ENCODE measurements around the gene TGM3. TPM values are rescaled to one million over a fixed set of nuclear protein-coding genes. Genes with fewer than 3 reads are reported as not detected.

Gene TGM3
- total and polyA plus RNA-seq, 2 experiments from 2014 or later = 0.08 TPM; not detected in 1

- H3K4me1 ChIP-seq (ENCODE audit: insufficient read depth) = no peaks in the 10 kb centered on the region
- H3K79me2 ChIP-seq (replicated peaks; ENCODE audit: insufficient read depth) = no peaks in the 10 kb centered on the region
- H3K27me3 Mint-ChIP-seq (ENCODE audit: insufficient read depth, low read depth, poor library complexity) = peaks cover 2% of the 10 kb centered on the region
- no peaks in the 10 kb centered on the region for H3K9me2 ChIP-seq (ENCODE audit: insufficient read depth)
- ATAC-seq = no peak
- TF ChIP-seq POLR2AphosphoS5 (IDR thresholded peaks at IDR 0.05; ENCODE audit: low read depth) (no peak), ZNF114 (CRISPR knock-in tag; IDR thresholded peaks at IDR 0.05) (no peak), CREB1 (CRISPR knock-in tag; IDR thresholded peaks at IDR 0.05; ENCODE audit: low read depth) (no peak), ZNF331 (CRISPR knock-in tag; IDR thresholded peaks at IDR 0.05; ENCODE audit: low read depth) (no peak), ETS1 (IDR thresholded peaks at IDR 0.05) (no peak), STAT1 (IDR thresholded peaks at IDR 0.05; ENCODE audit: unreplicated experiment) (no peak), REST (IDR thresholded peaks at IDR 0.05; ENCODE audit: unreplicated experiment) (no peak), EZH2 (IDR thresholded peaks at IDR 0.05; ENCODE audit: low read depth, unreplicated experiment) (no peak), NANOG (IDR thresholded peaks at IDR 0.05; ENCODE audit: borderline replicate concordance) (no peak), EZH2phosphoT487 (IDR thresholded peaks at IDR 0.05; ENCODE audit: unreplicated experiment) (no peak), JUNB (IDR thresholded peaks at IDR 0.05; ENCODE audit: unreplicated experiment) (no peak)
- TF ChIP-seq, protein P1, sequence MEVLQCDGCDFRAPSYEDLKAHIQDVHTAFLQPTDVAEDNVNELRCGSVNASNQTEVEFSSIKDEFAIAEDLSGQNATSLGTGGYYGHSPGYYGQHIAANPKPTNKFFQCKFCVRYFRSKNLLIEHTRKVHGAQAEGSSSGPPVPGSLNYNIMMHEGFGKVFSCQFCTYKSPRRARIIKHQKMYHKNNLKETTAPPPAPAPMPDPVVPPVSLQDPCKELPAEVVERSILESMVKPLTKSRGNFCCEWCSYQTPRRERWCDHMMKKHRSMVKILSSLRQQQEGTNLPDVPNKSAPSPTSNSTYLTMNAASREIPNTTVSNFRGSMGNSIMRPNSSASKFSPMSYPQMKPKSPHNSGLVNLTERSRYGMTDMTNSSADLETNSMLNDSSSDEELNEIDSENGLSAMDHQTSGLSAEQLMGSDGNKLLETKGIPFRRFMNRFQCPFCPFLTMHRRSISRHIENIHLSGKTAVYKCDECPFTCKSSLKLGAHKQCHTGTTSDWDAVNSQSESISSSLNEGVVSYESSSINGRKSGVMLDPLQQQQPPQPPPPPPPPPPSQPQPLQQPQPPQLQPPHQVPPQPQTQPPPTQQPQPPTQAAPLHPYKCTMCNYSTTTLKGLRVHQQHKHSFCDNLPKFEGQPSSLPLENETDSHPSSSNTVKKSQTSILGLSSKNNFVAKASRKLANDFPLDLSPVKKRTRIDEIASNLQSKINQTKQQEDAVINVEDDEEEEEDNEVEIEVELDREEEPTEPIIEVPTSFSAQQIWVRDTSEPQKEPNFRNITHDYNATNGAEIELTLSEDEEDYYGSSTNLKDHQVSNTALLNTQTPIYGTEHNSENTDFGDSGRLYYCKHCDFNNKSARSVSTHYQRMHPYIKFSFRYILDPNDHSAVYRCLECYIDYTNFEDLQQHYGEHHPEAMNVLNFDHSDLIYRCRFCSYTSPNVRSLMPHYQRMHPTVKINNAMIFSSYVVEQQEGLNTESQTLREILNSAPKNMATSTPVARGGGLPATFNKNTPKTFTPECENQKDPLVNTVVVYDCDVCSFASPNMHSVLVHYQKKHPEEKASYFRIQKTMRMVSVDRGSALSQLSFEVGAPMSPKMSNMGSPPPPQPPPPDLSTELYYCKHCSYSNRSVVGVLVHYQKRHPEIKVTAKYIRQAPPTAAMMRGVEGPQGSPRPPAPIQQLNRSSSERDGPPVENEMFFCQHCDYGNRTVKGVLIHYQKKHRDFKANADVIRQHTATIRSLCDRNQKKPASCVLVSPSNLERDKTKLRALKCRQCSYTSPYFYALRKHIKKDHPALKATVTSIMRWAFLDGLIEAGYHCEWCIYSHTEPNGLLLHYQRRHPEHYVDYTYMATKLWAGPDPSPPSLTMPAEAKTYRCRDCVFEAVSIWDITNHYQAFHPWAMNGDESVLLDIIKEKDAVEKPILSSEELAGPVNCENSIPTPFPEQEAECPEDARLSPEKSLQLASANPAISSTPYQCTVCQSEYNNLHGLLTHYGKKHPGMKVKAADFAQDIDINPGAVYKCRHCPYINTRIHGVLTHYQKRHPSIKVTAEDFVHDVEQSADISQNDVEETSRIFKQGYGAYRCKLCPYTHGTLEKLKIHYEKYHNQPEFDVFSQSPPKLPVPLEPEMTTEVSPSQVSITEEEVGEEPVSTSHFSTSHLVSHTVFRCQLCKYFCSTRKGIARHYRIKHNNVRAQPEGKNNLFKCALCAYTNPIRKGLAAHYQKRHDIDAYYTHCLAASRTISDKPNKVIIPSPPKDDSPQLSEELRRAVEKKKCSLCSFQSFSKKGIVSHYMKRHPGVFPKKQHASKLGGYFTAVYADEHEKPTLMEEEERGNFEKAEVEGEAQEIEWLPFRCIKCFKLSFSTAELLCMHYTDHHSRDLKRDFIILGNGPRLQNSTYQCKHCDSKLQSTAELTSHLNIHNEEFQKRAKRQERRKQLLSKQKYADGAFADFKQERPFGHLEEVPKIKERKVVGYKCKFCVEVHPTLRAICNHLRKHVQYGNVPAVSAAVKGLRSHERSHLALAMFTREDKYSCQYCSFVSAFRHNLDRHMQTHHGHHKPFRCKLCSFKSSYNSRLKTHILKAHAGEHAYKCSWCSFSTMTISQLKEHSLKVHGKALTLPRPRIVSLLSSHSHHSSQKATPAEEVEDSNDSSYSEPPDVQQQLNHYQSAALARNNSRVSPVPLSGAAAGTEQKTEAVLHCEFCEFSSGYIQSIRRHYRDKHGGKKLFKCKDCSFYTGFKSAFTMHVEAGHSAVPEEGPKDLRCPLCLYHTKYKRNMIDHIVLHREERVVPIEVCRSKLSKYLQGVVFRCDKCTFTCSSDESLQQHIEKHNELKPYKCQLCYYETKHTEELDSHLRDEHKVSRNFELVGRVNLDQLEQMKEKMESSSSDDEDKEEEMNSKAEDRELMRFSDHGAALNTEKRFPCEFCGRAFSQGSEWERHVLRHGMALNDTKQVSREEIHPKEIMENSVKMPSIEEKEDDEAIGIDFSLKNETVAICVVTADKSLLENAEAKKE (CRISPR knock-in tag; IDR thresholded peaks at IDR 0.05) = no peak
- TF ChIP-seq, protein P2, sequence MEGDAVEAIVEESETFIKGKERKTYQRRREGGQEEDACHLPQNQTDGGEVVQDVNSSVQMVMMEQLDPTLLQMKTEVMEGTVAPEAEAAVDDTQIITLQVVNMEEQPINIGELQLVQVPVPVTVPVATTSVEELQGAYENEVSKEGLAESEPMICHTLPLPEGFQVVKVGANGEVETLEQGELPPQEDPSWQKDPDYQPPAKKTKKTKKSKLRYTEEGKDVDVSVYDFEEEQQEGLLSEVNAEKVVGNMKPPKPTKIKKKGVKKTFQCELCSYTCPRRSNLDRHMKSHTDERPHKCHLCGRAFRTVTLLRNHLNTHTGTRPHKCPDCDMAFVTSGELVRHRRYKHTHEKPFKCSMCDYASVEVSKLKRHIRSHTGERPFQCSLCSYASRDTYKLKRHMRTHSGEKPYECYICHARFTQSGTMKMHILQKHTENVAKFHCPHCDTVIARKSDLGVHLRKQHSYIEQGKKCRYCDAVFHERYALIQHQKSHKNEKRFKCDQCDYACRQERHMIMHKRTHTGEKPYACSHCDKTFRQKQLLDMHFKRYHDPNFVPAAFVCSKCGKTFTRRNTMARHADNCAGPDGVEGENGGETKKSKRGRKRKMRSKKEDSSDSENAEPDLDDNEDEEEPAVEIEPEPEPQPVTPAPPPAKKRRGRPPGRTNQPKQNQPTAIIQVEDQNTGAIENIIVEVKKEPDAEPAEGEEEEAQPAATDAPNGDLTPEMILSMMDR (conservative IDR thresholded peaks at IDR 0.05; ENCODE audit: low read depth in 2 of 2) = no peak
- no peak overlapping the region for H3K27ac ChIP-seq (ENCODE audit: low read depth)
- H3K4me3 Mint-ChIP-seq = no peak overlapping the region
- H3K36me3 Mint-ChIP-seq (ENCODE audit: low read depth) = no peaks in the 10 kb centered on the region
- H3K4me2 ChIP-seq = no peak overlapping the region
- no peak for DNase-seq (ENCODE audit: low spot score)
- H3K4me3 ChIP-seq = no peak overlapping the region
- H2AFZ ChIP-seq = no peak overlapping the region
- no peaks in the 10 kb centered on the region for H3K36me3 ChIP-seq (ENCODE audit: insufficient read depth)
- no peaks in the 10 kb centered on the region for H3F3A ChIP-seq (replicated peaks; ENCODE audit: low read depth)
- H3K27ac Mint-ChIP-seq = no peak overlapping the region
- no peaks in the 10 kb centered on the region for H3K27me3 ChIP-seq (ENCODE audit: insufficient read depth)
- H3K4me1 Mint-ChIP-seq = no peaks in the 10 kb centered on the region
- H4K20me1 ChIP-seq (replicated peaks; ENCODE audit: insufficient read depth) = no peaks in the 10 kb centered on the region
- H3K9me3 Mint-ChIP-seq = peaks cover 6% of the 10 kb centered on the region; the same call in 1 of the 3 replicates
These were observed 14.2 kb upstream of the TGM3 start for GRCh38 chr20:2281563-2281962.
